ENCODE measurements around the gene LGALS12. TPM values are rescaled to one million over a fixed set of nuclear protein-coding genes. Genes with fewer than 3 reads are reported as not detected.

Gene LGALS12
- total and polyA plus RNA-seq, 2 of the 13 experiments (the other 11 are each of a cell fraction or from before 2014, with no cell fraction given) = not detected

- TF ChIP-seq ZNF501 (CRISPR knock-in tag; IDR thresholded peaks at IDR 0.05) (no peak), HNRNPL (IDR thresholded peaks at IDR 0.05; ENCODE audit: low read depth, low read length) (no peak)
These were observed 16.0 kb downstream of the LGALS12 start (continued) for GRCh38 chr11:63521896-63522295.

DNA sequence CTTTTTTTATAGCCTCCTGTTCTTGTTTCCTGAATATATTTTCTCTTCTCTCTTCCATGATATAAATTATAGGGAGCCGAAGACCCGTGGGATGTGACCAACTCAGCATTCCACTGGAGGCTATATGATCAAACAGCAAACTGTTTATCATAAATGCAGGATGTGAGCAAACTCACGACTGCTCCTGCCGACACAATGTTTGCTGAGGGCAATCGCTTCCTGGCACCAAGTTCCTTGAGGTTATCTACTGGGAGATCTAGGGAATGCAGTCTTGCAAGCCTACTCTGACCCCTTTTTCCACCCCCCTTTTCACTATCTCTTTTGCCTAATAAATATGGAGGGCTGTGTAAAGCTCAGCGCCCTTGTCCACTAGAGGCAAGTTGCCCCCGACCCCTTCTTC is 17.3 kb downstream of the LGALS12 start:
- Histone ChIP-seq H3K4me2 (ENCODE audit: low read depth, low read length) (no peak overlapping the region), H3K27me3 (ENCODE audit: control insufficient read depth in 1 of 2, insufficient read depth in 2 of 2, low read length in 2 of 2) (no peaks in the 10 kb centered on the region), H3K4me3 (replicated peaks in 1 of 3; ENCODE audit: insufficient read depth in 1 of 3, low read depth in 2 of 3, low read length in 3 of 3) (no peak overlapping the region), H4K20me1 (ENCODE audit: insufficient read depth, low read length) (no peaks in the 10 kb centered on the region), H3K27ac (ENCODE audit: extremely low read length, insufficient read depth, low read length) (no peak overlapping the region), H3K4me1 (ENCODE audit: insufficient read depth, low read length) (no peaks in the 10 kb centered on the region), H3K36me3 (replicated peaks in 1 of 2; ENCODE audit: control insufficient read depth in 1 of 2, insufficient read depth in 2 of 2, low read length in 2 of 2) (no peaks in the 10 kb centered on the region), H3K79me2 (ENCODE audit: insufficient read depth, low read length) (no peaks in the 10 kb centered on the region), H3K9ac (ENCODE audit: insufficient read depth, low read depth, low read length) (no peak overlapping the region), H2AFZ (ENCODE audit: low read length) (no peak overlapping the region), H3K9me3 (ENCODE audit: low read length) (no peaks in the 10 kb centered on the region; the same call in 1 of the 2 replicates)
- intact Hi-C loops (cut with micrococcal nuclease; ENCODE audit: unreplicated experiment) (no loop called here), in situ Hi-C loops (cut with HindIII; ENCODE audit: extremely low pct_ligation_motif_present, low pct_unique_long_range_greater_than_20kb) (no loop called here)
- CTCF ChIA-PET (ENCODE audit: low intra/inter-chr PET ratio, low total read pairs) = no interaction called here
- POLR2A ChIA-PET = no interaction called here
- TF ChIP-seq, protein P1, sequence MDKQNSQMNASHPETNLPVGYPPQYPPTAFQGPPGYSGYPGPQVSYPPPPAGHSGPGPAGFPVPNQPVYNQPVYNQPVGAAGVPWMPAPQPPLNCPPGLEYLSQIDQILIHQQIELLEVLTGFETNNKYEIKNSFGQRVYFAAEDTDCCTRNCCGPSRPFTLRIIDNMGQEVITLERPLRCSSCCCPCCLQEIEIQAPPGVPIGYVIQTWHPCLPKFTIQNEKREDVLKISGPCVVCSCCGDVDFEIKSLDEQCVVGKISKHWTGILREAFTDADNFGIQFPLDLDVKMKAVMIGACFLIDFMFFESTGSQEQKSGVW (CRISPR knock-in tag; IDR thresholded peaks at IDR 0.05; ENCODE audit: borderline replicate concordance) = no peak
- TF ChIP-seq ZNF674 (CRISPR knock-in tag; IDR thresholded peaks at IDR 0.05; ENCODE audit: low read depth) (no peak), ZBTB7B (CRISPR knock-in tag; IDR thresholded peaks at IDR 0.05) (no peak), ZFP90 (CRISPR knock-in tag; IDR thresholded peaks at IDR 0.05; ENCODE audit: borderline replicate concordance) (no peak), NCOA1 (CRISPR knock-in tag; IDR thresholded peaks at IDR 0.05) (no peak), REL (CRISPR knock-in tag; conservative IDR thresholded peaks at IDR 0.05) (no peak), EHMT2 (IDR thresholded peaks at IDR 0.05; ENCODE audit: borderline replicate concordance, low read depth, low read length) (no peak)
- DNase-seq (ENCODE audit: low spot score) (no peak), FAIRE-seq (no peak), ATAC-seq (no peak)
- BruUV-seq (replicated peaks) = no TSS peak
- WGBS (ENCODE audit: low lambda C conversion rate) = 25% methylated on average over 7 of the region's 7 CpGs
